ENCODE data around the gene HERC6. TPM values are rescaled to one million over a fixed set of nuclear protein-coding genes. Genes with fewer than 3 reads are reported as not detected.

The HERC6 gene
- polyA plus RNA-seq, 1 donor from 2014 or later, result 0.33 TPM

DNA sequence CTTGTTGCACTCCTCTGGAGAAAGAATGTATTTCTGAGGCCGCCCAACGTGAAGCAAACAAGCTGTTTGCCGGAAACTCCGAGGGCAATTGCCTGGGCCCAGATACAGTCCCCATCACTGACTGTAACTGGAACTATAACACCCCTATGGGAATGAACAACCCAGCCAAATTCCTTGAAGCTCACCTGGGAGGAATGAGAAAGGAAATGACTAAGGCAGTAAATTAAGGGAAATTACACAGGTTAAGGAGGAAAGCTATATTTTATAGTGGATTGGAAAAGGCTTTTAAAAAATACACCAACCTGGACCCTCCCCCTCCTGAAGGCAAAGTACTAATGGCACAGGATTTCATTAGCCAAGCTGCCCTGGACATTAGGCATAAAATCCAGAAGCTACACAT is 66.6 kb downstream of the HERC6 start:
- H3K36me3 ChIP-seq (ENCODE audit: insufficient read depth, low read length), result no peaks in the 10 kb centered on the region
- H3K4me3 ChIP-seq (ENCODE audit: low read length), result no peak overlapping the region
- no peaks in the 10 kb centered on the region for H3K79me2 ChIP-seq (replicated peaks; ENCODE audit: insufficient read depth, low read length)
- H3K9me2 ChIP-seq (ENCODE audit: insufficient read depth, low read length), result no peaks in the 10 kb centered on the region
- no peak overlapping the region for H3K9ac ChIP-seq (ENCODE audit: low read length)
- no peak overlapping the region for H3K27ac ChIP-seq (ENCODE audit: low read length)
- H3K9me3 ChIP-seq (ENCODE audit: low read length), result no peaks in the 10 kb centered on the region
- H3K27me3 ChIP-seq (ENCODE audit: insufficient read depth, low read depth, low read length), result no peaks in the 10 kb centered on the region
- H4K20me1 ChIP-seq (ENCODE audit: insufficient read depth), result no peaks in the 10 kb centered on the region
- no peak for TF ChIP-seq POLR2AphosphoS5 (IDR thresholded peaks at IDR 0.05)
- no peak for TF ChIP-seq EP300 (conservative IDR thresholded peaks at IDR 0.05; ENCODE audit: poor library complexity, severe bottlenecking)
- no peak for TF ChIP-seq RAD21 (conservative IDR thresholded peaks at IDR 0.05)
- TF ChIP-seq, protein P1, sequence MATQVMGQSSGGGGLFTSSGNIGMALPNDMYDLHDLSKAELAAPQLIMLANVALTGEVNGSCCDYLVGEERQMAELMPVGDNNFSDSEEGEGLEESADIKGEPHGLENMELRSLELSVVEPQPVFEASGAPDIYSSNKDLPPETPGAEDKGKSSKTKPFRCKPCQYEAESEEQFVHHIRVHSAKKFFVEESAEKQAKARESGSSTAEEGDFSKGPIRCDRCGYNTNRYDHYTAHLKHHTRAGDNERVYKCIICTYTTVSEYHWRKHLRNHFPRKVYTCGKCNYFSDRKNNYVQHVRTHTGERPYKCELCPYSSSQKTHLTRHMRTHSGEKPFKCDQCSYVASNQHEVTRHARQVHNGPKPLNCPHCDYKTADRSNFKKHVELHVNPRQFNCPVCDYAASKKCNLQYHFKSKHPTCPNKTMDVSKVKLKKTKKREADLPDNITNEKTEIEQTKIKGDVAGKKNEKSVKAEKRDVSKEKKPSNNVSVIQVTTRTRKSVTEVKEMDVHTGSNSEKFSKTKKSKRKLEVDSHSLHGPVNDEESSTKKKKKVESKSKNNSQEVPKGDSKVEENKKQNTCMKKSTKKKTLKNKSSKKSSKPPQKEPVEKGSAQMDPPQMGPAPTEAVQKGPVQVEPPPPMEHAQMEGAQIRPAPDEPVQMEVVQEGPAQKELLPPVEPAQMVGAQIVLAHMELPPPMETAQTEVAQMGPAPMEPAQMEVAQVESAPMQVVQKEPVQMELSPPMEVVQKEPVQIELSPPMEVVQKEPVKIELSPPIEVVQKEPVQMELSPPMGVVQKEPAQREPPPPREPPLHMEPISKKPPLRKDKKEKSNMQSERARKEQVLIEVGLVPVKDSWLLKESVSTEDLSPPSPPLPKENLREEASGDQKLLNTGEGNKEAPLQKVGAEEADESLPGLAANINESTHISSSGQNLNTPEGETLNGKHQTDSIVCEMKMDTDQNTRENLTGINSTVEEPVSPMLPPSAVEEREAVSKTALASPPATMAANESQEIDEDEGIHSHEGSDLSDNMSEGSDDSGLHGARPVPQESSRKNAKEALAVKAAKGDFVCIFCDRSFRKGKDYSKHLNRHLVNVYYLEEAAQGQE (IDR thresholded peaks at IDR 0.05; ENCODE audit: borderline replicate concordance), result no peak
- no peak overlapping the region for H3K4me2 ChIP-seq (ENCODE audit: low read length)
- H2AFZ ChIP-seq (ENCODE audit: low read depth, low read length), result no peak overlapping the region
- H3F3A ChIP-seq (ENCODE audit: insufficient read depth, low read length, poor library complexity, severe bottlenecking), result peaks cover 3% of the 10 kb centered on the region

DNA sequence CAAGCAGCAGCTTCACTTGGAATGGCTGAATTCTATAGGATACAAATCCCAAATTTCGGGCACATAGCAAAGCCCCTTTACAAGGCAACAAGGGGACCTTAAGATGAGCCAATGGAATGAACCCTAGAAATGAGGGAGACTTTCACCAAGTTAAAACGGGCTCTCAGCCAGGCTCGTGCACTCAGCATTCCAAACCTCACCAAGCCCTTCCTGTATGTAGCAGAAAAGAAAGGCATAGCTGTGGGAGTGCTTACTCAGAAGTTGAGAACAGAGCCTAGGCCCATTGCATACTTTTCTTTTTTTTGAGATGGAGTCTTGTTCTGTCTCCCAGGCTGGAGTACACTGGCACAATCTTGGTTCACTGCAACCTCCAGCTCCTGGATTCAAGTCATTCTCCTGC is 67.5 kb downstream of the HERC6 start:
- Histone ChIP-seq H4K20me1 (ENCODE audit: insufficient read depth) (no peaks in the 10 kb centered on the region), H3K27me3 (ENCODE audit: insufficient read depth, low read depth, low read length) (no peaks in the 10 kb centered on the region), H3K4me3 (ENCODE audit: low read length) (no peak overlapping the region), H3K79me2 (replicated peaks; ENCODE audit: insufficient read depth, low read length) (no peaks in the 10 kb centered on the region), H3K9me2 (ENCODE audit: insufficient read depth, low read length) (no peaks in the 10 kb centered on the region), H2AFZ (ENCODE audit: low read depth, low read length) (no peak overlapping the region), H3K9me3 (ENCODE audit: low read length) (no peaks in the 10 kb centered on the region), H3K27ac (ENCODE audit: low read length) (no peak overlapping the region), H3K9ac (ENCODE audit: low read length) (no peak overlapping the region), H3F3A (ENCODE audit: insufficient read depth, low read length, poor library complexity, severe bottlenecking) (peaks cover 3% of the 10 kb centered on the region), H3K4me2 (ENCODE audit: low read length) (no peak overlapping the region), H3K36me3 (ENCODE audit: insufficient read depth, low read length) (no peaks in the 10 kb centered on the region)
- TF ChIP-seq RAD21 (conservative IDR thresholded peaks at IDR 0.05), result no peak
- TF ChIP-seq POLR2AphosphoS5 (IDR thresholded peaks at IDR 0.05), result no peak
- no peak for TF ChIP-seq SMC3 (conservative IDR thresholded peaks at IDR 0.05; ENCODE audit: poor library complexity)
- TF ChIP-seq TAF1 (IDR thresholded peaks at IDR 0.05; ENCODE audit: low read depth), result no peak
- TF ChIP-seq EZH2 (IDR thresholded peaks at IDR 0.05; ENCODE audit: borderline replicate concordance, insufficient read depth, low read length, poor library complexity, severe bottlenecking), result no peak
- no peak for TF ChIP-seq EP300 (conservative IDR thresholded peaks at IDR 0.05; ENCODE audit: poor library complexity, severe bottlenecking)
- TF ChIP-seq, protein P2, sequence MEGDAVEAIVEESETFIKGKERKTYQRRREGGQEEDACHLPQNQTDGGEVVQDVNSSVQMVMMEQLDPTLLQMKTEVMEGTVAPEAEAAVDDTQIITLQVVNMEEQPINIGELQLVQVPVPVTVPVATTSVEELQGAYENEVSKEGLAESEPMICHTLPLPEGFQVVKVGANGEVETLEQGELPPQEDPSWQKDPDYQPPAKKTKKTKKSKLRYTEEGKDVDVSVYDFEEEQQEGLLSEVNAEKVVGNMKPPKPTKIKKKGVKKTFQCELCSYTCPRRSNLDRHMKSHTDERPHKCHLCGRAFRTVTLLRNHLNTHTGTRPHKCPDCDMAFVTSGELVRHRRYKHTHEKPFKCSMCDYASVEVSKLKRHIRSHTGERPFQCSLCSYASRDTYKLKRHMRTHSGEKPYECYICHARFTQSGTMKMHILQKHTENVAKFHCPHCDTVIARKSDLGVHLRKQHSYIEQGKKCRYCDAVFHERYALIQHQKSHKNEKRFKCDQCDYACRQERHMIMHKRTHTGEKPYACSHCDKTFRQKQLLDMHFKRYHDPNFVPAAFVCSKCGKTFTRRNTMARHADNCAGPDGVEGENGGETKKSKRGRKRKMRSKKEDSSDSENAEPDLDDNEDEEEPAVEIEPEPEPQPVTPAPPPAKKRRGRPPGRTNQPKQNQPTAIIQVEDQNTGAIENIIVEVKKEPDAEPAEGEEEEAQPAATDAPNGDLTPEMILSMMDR (IDR thresholded peaks at IDR 0.05; ENCODE audit: poor library complexity, severe bottlenecking), result no peak
- TF ChIP-seq MXI1 (conservative IDR thresholded peaks at IDR 0.05; ENCODE audit: poor library complexity, severe bottlenecking), result no peak

Data from neural cell (in vitro differentiated cells).